ENCODE data around the gene IPMK. TPM values are rescaled to one million over a fixed set of nuclear protein-coding genes. Genes with fewer than 3 reads are reported as not detected.

The IPMK gene
- total RNA-seq, 1 donor from 2014 or later = 5.5 TPM

- Mint-ChIP-seq H3K36me3 (ENCODE audit: low read depth, unreplicated experiment) (no peaks in the 10 kb centered on the region), H3K4me1 (ENCODE audit: unreplicated experiment) (peaks cover 10% of the 10 kb centered on the region), H3K27me3 (ENCODE audit: unreplicated experiment) (no peaks in the 10 kb centered on the region), H3K9me3 (ENCODE audit: unreplicated experiment) (no peaks in the 10 kb centered on the region), H3K4me3 (ENCODE audit: unreplicated experiment) (no peak overlapping the region), H3K27ac (ENCODE audit: unreplicated experiment) (no peak overlapping the region)
- DNase-seq (ENCODE audit: low spot score) = no peak
- no peak for TF ChIP-seq CTCF (IDR thresholded peaks at IDR 0.05; ENCODE audit: unreplicated experiment)
Measured at GRCh38 chr10:58304099-58304633, 36.5 kb upstream of the IPMK start.

GRCh38 chr10:58302254-58302653, 34.6 kb upstream of the IPMK start:
- DNase-seq (ENCODE audit: low spot score) = no peak
- no peaks in the 10 kb centered on the region for H3K36me3 Mint-ChIP-seq (ENCODE audit: low read depth, unreplicated experiment)
- no peak overlapping the region for H3K27ac Mint-ChIP-seq (ENCODE audit: unreplicated experiment)
- no peaks in the 10 kb centered on the region for H3K9me3 Mint-ChIP-seq (ENCODE audit: unreplicated experiment)
- TF ChIP-seq CTCF (IDR thresholded peaks at IDR 0.05; ENCODE audit: unreplicated experiment) = no peak
- H3K4me3 Mint-ChIP-seq (ENCODE audit: unreplicated experiment) = no peak overlapping the region
- H3K27me3 Mint-ChIP-seq (ENCODE audit: unreplicated experiment) = no peaks in the 10 kb centered on the region
- peaks cover 10% of the 10 kb centered on the region for H3K4me1 Mint-ChIP-seq (ENCODE audit: unreplicated experiment)

GRCh38 chr10:58300676-58301075, 33.0 kb upstream of the IPMK start:
- H3K27ac Mint-ChIP-seq (ENCODE audit: unreplicated experiment) = no peak overlapping the region
- H3K9me3 Mint-ChIP-seq (ENCODE audit: unreplicated experiment) = no peaks in the 10 kb centered on the region
- no peaks in the 10 kb centered on the region for H3K36me3 Mint-ChIP-seq (ENCODE audit: low read depth, unreplicated experiment)
- DNase-seq (ENCODE audit: low spot score) = no peak
- no peak for TF ChIP-seq CTCF (IDR thresholded peaks at IDR 0.05; ENCODE audit: unreplicated experiment)
- no peaks in the 10 kb centered on the region for H3K27me3 Mint-ChIP-seq (ENCODE audit: unreplicated experiment)
- H3K4me3 Mint-ChIP-seq (ENCODE audit: unreplicated experiment) = no peak overlapping the region
- peaks cover 10% of the 10 kb centered on the region for H3K4me1 Mint-ChIP-seq (ENCODE audit: unreplicated experiment)

- DNase-seq (ENCODE audit: low spot score) = peak; percentile 66
- TF ChIP-seq CTCF (IDR thresholded peaks at IDR 0.05; ENCODE audit: unreplicated experiment) = peak; percentile 83
- Mint-ChIP-seq H3K36me3 (ENCODE audit: low read depth, unreplicated experiment) (no peaks in the 10 kb centered on the region), H3K9me3 (ENCODE audit: unreplicated experiment) (no peaks in the 10 kb centered on the region), H3K4me3 (ENCODE audit: unreplicated experiment) (no peak overlapping the region), H3K4me1 (ENCODE audit: unreplicated experiment) (peaks cover 10% of the 10 kb centered on the region), H3K27me3 (ENCODE audit: unreplicated experiment) (no peaks in the 10 kb centered on the region), H3K27ac (ENCODE audit: unreplicated experiment) (no peak overlapping the region)
Measured at GRCh38 chr10:58299580-58299979, 31.9 kb upstream of the IPMK start.

GRCh38 chr10:58293989-58294388, 26.3 kb upstream of the IPMK start:
- Mint-ChIP-seq H3K36me3 (ENCODE audit: low read depth, unreplicated experiment) (no peaks in the 10 kb centered on the region), H3K27ac (ENCODE audit: unreplicated experiment) (no peak overlapping the region), H3K9me3 (ENCODE audit: unreplicated experiment) (no peaks in the 10 kb centered on the region), H3K4me3 (ENCODE audit: unreplicated experiment) (no peak overlapping the region), H3K4me1 (ENCODE audit: unreplicated experiment) (no peaks in the 10 kb centered on the region), H3K27me3 (ENCODE audit: unreplicated experiment) (no peaks in the 10 kb centered on the region)
- no peak for TF ChIP-seq CTCF (IDR thresholded peaks at IDR 0.05; ENCODE audit: unreplicated experiment)
- no peak for DNase-seq (ENCODE audit: low spot score)

Data from endothelial cell (in vitro differentiated cells).